Measurements from ENCODE around the gene SP8. TPM values are rescaled to one million over a fixed set of nuclear protein-coding genes. Genes with fewer than 3 reads are reported as not detected.

The SP8 gene
- total RNA-seq, 1 experiment from 2014 or later: 63.6 TPM

- no peak for TF ChIP-seq MYBL2 (CRISPR knock-in tag; IDR thresholded peaks at IDR 0.05)
- TF ChIP-seq, protein P1, sequence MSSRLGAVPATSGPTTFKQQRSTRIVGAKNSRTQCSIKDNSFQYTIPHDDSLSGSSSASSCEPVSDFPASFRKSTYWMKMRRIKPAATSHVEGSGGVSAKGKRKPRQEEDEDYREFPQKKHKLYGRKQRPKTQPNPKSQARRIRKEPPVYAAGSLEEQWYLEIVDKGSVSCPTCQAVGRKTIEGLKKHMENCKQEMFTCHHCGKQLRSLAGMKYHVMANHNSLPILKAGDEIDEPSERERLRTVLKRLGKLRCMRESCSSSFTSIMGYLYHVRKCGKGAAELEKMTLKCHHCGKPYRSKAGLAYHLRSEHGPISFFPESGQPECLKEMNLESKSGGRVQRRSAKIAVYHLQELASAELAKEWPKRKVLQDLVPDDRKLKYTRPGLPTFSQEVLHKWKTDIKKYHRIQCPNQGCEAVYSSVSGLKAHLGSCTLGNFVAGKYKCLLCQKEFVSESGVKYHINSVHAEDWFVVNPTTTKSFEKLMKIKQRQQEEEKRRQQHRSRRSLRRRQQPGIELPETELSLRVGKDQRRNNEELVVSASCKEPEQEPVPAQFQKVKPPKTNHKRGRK (CRISPR knock-in tag; IDR thresholded peaks at IDR 0.05; ENCODE audit: borderline replicate concordance): no peak
These were observed 5.1 kb upstream of the SP8 start (continued) for GRCh38 chr7:20791538-20792434.

DNA sequence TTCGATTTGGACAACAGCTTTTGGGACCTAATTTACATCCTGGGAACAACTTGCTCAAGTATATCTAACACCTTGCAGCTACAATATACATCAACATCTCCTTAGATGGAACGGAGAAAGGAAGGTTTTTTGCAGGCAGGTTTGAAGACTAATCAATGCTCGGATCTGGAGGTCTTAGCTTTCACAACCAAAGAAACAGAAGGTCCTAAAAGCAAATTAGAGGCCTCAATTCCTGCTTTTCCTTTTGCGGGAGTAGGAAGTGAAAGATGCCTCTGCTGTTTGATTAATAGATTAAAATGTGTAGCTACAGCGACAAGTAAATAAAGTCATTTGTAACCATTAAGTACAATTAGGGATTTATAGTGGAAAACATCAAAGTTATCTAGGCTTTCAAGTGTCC, 3.7 kb upstream of the SP8 start:
- no peak for DNase-seq (ENCODE audit: low spot score)
- ChIA-PET CTCF (interaction anchor here (0.5 to 2.0 kb wide), 5 partner anchors 12 to 464 kb away, joined by 3 to 16 read pairs (median 7); no protein-coding TSS in a partner anchor), POLR2A (interaction anchor here (0.7 to 2.7 kb wide), 4 partner anchors 14 to 356 kb away, joined by 3 to 7 read pairs (median 5); no protein-coding TSS in a partner anchor)
- no peaks in the 10 kb centered on the region for H3K9me3 Mint-ChIP-seq
- ATAC-seq: no peak
- 0 out of 2 replicates have a peak overlapping the region, but pooled peaks have one; percentile 18 for H3K27ac Mint-ChIP-seq
- no peaks in the 10 kb centered on the region for H3K36me3 Mint-ChIP-seq
- H3K27me3 Mint-ChIP-seq (ENCODE audit: low read depth): peaks cover 85% of the 10 kb centered on the region
- TF ChIP-seq, protein P2, sequence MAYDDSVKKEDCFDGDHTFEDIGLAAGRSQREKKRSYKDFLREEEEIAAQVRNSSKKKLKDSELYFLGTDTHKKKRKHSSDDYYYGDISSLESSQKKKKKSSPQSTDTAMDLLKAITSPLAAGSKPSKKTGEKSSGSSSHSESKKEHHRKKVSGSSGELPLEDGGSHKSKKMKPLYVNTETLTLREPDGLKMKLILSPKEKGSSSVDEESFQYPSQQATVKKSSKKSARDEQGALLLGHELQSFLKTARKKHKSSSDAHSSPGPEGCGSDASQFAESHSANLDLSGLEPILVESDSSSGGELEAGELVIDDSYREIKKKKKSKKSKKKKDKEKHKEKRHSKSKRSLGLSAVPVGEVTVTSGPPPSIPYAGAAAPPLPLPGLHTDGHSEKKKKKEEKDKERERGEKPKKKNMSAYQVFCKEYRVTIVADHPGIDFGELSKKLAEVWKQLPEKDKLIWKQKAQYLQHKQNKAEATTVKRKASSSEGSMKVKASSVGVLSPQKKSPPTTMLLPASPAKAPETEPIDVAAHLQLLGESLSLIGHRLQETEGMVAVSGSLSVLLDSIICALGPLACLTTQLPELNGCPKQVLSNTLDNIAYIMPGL (CRISPR knock-in tag; IDR thresholded peaks at IDR 0.05): no peak
- TF ChIP-seq, protein P3, sequence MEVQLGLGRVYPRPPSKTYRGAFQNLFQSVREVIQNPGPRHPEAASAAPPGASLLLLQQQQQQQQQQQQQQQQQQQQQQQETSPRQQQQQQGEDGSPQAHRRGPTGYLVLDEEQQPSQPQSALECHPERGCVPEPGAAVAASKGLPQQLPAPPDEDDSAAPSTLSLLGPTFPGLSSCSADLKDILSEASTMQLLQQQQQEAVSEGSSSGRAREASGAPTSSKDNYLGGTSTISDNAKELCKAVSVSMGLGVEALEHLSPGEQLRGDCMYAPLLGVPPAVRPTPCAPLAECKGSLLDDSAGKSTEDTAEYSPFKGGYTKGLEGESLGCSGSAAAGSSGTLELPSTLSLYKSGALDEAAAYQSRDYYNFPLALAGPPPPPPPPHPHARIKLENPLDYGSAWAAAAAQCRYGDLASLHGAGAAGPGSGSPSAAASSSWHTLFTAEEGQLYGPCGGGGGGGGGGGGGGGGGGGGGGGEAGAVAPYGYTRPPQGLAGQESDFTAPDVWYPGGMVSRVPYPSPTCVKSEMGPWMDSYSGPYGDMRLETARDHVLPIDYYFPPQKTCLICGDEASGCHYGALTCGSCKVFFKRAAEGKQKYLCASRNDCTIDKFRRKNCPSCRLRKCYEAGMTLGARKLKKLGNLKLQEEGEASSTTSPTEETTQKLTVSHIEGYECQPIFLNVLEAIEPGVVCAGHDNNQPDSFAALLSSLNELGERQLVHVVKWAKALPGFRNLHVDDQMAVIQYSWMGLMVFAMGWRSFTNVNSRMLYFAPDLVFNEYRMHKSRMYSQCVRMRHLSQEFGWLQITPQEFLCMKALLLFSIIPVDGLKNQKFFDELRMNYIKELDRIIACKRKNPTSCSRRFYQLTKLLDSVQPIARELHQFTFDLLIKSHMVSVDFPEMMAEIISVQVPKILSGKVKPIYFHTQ (CRISPR knock-in tag; IDR thresholded peaks at IDR 0.05): no peak
- TF ChIP-seq ELF4 (CRISPR knock-in tag; IDR thresholded peaks at IDR 0.05; ENCODE audit: low read depth): no peak
- TF ChIP-seq MXD4 (CRISPR knock-in tag; IDR thresholded peaks at IDR 0.05; ENCODE audit: borderline replicate concordance): no peak
- no peak for TF ChIP-seq FOXP1 (CRISPR knock-in tag; IDR thresholded peaks at IDR 0.05; ENCODE audit: borderline replicate concordance)
- TF ChIP-seq ESRRA (CRISPR knock-in tag; IDR thresholded peaks at IDR 0.05; ENCODE audit: borderline replicate concordance): no peak
- TF ChIP-seq, protein P4, sequence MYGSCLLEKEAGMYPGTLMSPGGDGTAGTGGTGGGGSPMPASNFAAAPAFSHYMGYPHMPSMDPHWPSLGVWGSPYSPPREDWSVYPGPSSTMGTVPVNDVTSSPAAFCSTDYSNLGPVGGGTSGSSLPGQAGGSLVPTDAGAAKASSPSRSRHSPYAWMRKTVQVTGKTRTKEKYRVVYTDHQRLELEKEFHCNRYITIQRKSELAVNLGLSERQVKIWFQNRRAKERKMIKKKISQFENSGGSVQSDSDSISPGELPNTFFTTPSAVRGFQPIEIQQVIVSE (CRISPR knock-in tag; IDR thresholded peaks at IDR 0.05; ENCODE audit: borderline replicate concordance): no peak
- TF ChIP-seq, protein P5, sequence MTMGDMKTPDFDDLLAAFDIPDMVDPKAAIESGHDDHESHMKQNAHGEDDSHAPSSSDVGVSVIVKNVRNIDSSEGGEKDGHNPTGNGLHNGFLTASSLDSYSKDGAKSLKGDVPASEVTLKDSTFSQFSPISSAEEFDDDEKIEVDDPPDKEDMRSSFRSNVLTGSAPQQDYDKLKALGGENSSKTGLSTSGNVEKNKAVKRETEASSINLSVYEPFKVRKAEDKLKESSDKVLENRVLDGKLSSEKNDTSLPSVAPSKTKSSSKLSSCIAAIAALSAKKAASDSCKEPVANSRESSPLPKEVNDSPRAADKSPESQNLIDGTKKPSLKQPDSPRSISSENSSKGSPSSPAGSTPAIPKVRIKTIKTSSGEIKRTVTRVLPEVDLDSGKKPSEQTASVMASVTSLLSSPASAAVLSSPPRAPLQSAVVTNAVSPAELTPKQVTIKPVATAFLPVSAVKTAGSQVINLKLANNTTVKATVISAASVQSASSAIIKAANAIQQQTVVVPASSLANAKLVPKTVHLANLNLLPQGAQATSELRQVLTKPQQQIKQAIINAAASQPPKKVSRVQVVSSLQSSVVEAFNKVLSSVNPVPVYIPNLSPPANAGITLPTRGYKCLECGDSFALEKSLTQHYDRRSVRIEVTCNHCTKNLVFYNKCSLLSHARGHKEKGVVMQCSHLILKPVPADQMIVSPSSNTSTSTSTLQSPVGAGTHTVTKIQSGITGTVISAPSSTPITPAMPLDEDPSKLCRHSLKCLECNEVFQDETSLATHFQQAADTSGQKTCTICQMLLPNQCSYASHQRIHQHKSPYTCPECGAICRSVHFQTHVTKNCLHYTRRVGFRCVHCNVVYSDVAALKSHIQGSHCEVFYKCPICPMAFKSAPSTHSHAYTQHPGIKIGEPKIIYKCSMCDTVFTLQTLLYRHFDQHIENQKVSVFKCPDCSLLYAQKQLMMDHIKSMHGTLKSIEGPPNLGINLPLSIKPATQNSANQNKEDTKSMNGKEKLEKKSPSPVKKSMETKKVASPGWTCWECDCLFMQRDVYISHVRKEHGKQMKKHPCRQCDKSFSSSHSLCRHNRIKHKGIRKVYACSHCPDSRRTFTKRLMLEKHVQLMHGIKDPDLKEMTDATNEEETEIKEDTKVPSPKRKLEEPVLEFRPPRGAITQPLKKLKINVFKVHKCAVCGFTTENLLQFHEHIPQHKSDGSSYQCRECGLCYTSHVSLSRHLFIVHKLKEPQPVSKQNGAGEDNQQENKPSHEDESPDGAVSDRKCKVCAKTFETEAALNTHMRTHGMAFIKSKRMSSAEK (CRISPR knock-in tag; IDR thresholded peaks at IDR 0.05; ENCODE audit: borderline replicate concordance): no peak
- H3K4me1 Mint-ChIP-seq: peaks cover 69% of the 10 kb centered on the region
- H3K4me3 Mint-ChIP-seq: peak overlapping the region; percentile 82

Data from WTC11 (cell line).